Left forelimb (tissue), 1 donor: ENCODE results near the gene POLG.

Experiments used
- DNase-seq: peaks from one replicate; pipeline ENCODE4 v3.0.0-alpha.2; 2018; ENCODE audit warnings: low spot score

The POLG gene

GRCh38 chr15:89356634-89357298 is 22.1 kb upstream of the POLG start:
- no peak for DNase-seq

GRCh38 chr15:89353991-89354390 is 19.4 kb upstream of the POLG start:
- DNase-seq, result no peak

GRCh38 chr15:89352476-89352875 is 17.9 kb upstream of the POLG start:
- no peak for DNase-seq

GRCh38 chr15:89349206-89349558 is 14.6 kb upstream of the POLG start:
- DNase-seq, result no peak

- DNase-seq, result no peak
Measured at GRCh38 chr15:89346516-89347231, 12.1 kb upstream of the POLG start.

- DNase-seq, result no peak
Measured at GRCh38 chr15:89345248-89345647, 10.6 kb upstream of the POLG start.

GRCh38 chr15:89342840-89343239 is 8.2 kb upstream of the POLG start:
- no peak for DNase-seq

- DNase-seq, result no peak
Measured at GRCh38 chr15:89341316-89342005, 6.8 kb upstream of the POLG start.

- no peak for DNase-seq
Measured at GRCh38 chr15:89340573-89340972, 5.9 kb upstream of the POLG start.

GRCh38 chr15:89338036-89338435 is 3.4 kb upstream of the POLG start:
- DNase-seq, result no peak

GRCh38 chr15:89335298-89336041 is 846 bp upstream of the POLG start:
- DNase-seq, result no peak

GRCh38 chr15:89333959-89334509 is 590 bp downstream of the POLG start:
- no peak for DNase-seq

GRCh38 chr15:89333011-89333860 is 1.4 kb downstream of the POLG start:
- no peak for DNase-seq

GRCh38 chr15:89332446-89332845 is 2.2 kb downstream of the POLG start:
- no peak for DNase-seq

GRCh38 chr15:89330881-89331595 is 3.6 kb downstream of the POLG start:
- DNase-seq, result no peak

GRCh38 chr15:89330119-89330518 is 4.5 kb downstream of the POLG start:
- no peak for DNase-seq

GRCh38 chr15:89329329-89330084 is 5.1 kb downstream of the POLG start:
- no peak for DNase-seq

GRCh38 chr15:89328398-89329254 is 6.0 kb downstream of the POLG start:
- DNase-seq, result no peak

GRCh38 chr15:89327113-89327512 is 7.5 kb downstream of the POLG start:
- DNase-seq, result no peak
